ENCODE measurements around the gene HTR4. TPM values are rescaled to one million over a fixed set of nuclear protein-coding genes. Genes with fewer than 3 reads are reported as not detected.

The HTR4 gene
- total RNA-seq, 1 experiment from 2014 or later, result not detected

DNA sequence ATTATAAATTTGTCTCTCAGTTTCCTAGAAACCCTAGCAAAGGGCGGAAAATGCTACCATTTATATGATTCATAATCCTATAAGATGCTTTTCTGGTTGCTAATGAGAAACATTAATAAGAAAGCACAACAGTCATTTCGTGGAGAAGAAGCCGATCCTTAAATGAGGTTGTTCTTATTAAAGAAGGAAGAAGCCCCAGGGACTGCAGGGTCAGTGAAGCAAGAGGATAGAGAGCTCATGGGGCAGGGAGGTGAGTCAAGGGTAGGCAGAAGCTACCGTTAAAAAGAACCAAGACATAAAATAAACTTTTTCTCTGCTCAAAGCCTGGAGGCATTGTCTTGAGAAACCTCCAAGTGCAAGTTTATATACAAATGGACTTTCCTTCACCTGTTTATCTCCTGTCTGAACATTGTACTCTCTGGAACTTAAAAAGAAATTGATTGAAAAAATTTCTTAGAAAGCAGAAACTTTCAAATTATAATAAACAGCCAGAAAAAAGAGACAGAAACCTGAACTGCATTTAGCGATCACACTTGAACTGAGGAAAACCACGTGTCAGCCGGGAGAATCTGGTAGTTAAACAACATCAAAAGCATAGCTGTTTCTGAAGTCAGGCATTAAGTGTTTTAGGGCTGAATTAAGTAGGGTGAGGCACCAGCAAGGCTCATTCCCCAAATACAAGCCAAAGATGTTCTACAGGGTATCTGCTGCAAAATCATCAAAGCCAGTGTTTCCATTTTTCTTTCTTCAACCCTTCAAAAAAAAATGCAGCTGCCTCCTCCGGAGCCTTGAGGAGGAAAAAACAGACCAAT lies 21.9 kb downstream of the HTR4 start:
- no peak for ATAC-seq
- Histone ChIP-seq H4K20me1 (ENCODE audit: insufficient read depth) (no peaks in the 10 kb centered on the region), H3K9ac (ENCODE audit: low read length) (no peak overlapping the region), H3K4me3 (replicated peaks in 1 of 2; ENCODE audit: low read depth in 1 of 2, low read length in 2 of 2) (no peak overlapping the region), H3K27ac (ENCODE audit: low read depth, low read length) (no peak overlapping the region), H3K36me3 (ENCODE audit: control insufficient read depth in 1 of 2, insufficient read depth in 2 of 2, low read length in 2 of 2) (no peaks in the 10 kb centered on the region), H3K79me2 (ENCODE audit: insufficient read depth, low read length) (no peaks in the 10 kb centered on the region), H3K9me2 (ENCODE audit: insufficient read depth) (no peaks in the 10 kb centered on the region), H2AFZ (ENCODE audit: low read depth, low read length, poor library complexity, severe bottlenecking) (no peak overlapping the region), H3K4me2 (ENCODE audit: low read length) (no peak overlapping the region), H3K27me3 (ENCODE audit: insufficient read depth, low read length) (peaks cover 13% of the 10 kb centered on the region; the same call in 1 of the 2 replicates), H3K4me1 (ENCODE audit: control insufficient read depth in 1 of 2, insufficient read depth in 2 of 2, low read length in 2 of 2) (no peaks in the 10 kb centered on the region), H3K9me3 (ENCODE audit: control insufficient read depth in 1 of 2, insufficient read depth in 1 of 2, low read depth in 1 of 2, low read length in 2 of 2) (no peaks in the 10 kb centered on the region)
- ChIA-PET RAD21 (ENCODE audit: low non-redundant PET in 1 of 2, low total read pairs in 2 of 2, uncharacterized antibody in 2 of 2, unreplicated experiment in 2 of 2) (no interaction called here), POLR2A (no interaction called here), CTCF (no interaction called here)
- TF ChIP-seq POLR2AphosphoS5 (IDR thresholded peaks at IDR 0.05; ENCODE audit: low read depth, low read length) (no peak), SIN3A (IDR thresholded peaks at IDR 0.05; ENCODE audit: low read depth) (no peak), RAD21 (IDR thresholded peaks at IDR 0.05; ENCODE audit: low read depth) (no peak), CBX3 (IDR thresholded peaks at IDR 0.05; ENCODE audit: low read depth) (no peak), ZNF274 (IDR thresholded peaks at IDR 0.05; ENCODE audit: low read depth, low read length) (no peak), SP1 (IDR thresholded peaks at IDR 0.05; ENCODE audit: low read depth) (no peak), EZH2phosphoT487 (IDR thresholded peaks at IDR 0.05; ENCODE audit: borderline replicate concordance) (no peak), SRF (IDR thresholded peaks at IDR 0.05; ENCODE audit: low read depth) (no peak), POLR2A (IDR thresholded peaks at IDR 0.05; ENCODE audit: borderline replicate concordance, extremely low read depth, insufficient read depth, insufficient read length) (no peak)
- TF ChIP-seq, protein P1, sequence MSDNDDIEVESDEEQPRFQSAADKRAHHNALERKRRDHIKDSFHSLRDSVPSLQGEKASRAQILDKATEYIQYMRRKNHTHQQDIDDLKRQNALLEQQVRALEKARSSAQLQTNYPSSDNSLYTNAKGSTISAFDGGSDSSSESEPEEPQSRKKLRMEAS (IDR thresholded peaks at IDR 0.05), result no peak
- TF ChIP-seq, protein P2, sequence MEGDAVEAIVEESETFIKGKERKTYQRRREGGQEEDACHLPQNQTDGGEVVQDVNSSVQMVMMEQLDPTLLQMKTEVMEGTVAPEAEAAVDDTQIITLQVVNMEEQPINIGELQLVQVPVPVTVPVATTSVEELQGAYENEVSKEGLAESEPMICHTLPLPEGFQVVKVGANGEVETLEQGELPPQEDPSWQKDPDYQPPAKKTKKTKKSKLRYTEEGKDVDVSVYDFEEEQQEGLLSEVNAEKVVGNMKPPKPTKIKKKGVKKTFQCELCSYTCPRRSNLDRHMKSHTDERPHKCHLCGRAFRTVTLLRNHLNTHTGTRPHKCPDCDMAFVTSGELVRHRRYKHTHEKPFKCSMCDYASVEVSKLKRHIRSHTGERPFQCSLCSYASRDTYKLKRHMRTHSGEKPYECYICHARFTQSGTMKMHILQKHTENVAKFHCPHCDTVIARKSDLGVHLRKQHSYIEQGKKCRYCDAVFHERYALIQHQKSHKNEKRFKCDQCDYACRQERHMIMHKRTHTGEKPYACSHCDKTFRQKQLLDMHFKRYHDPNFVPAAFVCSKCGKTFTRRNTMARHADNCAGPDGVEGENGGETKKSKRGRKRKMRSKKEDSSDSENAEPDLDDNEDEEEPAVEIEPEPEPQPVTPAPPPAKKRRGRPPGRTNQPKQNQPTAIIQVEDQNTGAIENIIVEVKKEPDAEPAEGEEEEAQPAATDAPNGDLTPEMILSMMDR (IDR thresholded peaks at IDR 0.05 in 2 of 3, conservative IDR thresholded peaks at IDR 0.05 in 1 of 3; ENCODE audit: borderline replicate concordance in 1 of 3, insufficient read depth in 1 of 3, low read depth in 2 of 3, low read length in 2 of 3), result no peak
- TF ChIP-seq, protein P3, sequence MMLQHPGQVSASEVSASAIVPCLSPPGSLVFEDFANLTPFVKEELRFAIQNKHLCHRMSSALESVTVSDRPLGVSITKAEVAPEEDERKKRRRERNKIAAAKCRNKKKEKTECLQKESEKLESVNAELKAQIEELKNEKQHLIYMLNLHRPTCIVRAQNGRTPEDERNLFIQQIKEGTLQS (IDR thresholded peaks at IDR 0.05), result no peak
- TF ChIP-seq, protein P4, sequence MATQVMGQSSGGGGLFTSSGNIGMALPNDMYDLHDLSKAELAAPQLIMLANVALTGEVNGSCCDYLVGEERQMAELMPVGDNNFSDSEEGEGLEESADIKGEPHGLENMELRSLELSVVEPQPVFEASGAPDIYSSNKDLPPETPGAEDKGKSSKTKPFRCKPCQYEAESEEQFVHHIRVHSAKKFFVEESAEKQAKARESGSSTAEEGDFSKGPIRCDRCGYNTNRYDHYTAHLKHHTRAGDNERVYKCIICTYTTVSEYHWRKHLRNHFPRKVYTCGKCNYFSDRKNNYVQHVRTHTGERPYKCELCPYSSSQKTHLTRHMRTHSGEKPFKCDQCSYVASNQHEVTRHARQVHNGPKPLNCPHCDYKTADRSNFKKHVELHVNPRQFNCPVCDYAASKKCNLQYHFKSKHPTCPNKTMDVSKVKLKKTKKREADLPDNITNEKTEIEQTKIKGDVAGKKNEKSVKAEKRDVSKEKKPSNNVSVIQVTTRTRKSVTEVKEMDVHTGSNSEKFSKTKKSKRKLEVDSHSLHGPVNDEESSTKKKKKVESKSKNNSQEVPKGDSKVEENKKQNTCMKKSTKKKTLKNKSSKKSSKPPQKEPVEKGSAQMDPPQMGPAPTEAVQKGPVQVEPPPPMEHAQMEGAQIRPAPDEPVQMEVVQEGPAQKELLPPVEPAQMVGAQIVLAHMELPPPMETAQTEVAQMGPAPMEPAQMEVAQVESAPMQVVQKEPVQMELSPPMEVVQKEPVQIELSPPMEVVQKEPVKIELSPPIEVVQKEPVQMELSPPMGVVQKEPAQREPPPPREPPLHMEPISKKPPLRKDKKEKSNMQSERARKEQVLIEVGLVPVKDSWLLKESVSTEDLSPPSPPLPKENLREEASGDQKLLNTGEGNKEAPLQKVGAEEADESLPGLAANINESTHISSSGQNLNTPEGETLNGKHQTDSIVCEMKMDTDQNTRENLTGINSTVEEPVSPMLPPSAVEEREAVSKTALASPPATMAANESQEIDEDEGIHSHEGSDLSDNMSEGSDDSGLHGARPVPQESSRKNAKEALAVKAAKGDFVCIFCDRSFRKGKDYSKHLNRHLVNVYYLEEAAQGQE (IDR thresholded peaks at IDR 0.05; ENCODE audit: low read depth), result no peak
- no peak for DNase-seq (ENCODE audit: low read depth, low spot score)
- intact Hi-C loops (cut with micrococcal nuclease), result no loop called here
- BruUV-seq (replicated peaks), result no TSS peak
